GM18502 (cell line): ENCODE data around the gene IQSEC3.

Experiments used
- ATAC-seq: cut with Tn5 transposase; IDR thresholded peaks from one replicate; pipeline ENCODE4 v1.9.1; 2021; ENCODE audit warnings: mild to moderate bottlenecking; ENCODE audit not compliant: unreplicated experiment, poor library complexity

The IQSEC3 gene

GRCh38 chr12:189622-189962 is 123.0 kb downstream of the IQSEC3 start:
- ATAC-seq: no peak

DNA sequence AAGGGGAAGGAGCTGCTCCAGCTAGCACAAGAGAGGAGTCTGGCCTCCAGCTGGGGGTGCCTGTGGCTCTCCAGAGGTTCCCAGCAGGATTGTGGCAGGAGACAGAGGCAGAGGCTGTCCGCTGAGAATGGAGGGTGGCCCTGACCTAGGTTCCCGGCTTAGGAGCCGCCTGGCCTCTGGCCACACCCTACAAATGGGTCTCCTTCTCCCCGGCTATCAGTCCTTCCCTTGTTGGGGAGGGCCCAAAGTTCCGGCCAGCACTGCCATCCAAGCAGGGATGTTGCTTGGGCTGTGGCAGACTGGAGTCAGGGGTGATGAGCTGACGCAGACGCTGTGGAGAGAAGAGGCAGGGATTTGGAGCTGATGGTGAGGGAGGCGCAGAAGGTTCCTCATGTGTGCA is 124.3 kb downstream of the IQSEC3 start:
- no peak for ATAC-seq

GRCh38 chr12:191541-191940 is 125.0 kb downstream of the IQSEC3 start:
- no peak for ATAC-seq

DNA sequence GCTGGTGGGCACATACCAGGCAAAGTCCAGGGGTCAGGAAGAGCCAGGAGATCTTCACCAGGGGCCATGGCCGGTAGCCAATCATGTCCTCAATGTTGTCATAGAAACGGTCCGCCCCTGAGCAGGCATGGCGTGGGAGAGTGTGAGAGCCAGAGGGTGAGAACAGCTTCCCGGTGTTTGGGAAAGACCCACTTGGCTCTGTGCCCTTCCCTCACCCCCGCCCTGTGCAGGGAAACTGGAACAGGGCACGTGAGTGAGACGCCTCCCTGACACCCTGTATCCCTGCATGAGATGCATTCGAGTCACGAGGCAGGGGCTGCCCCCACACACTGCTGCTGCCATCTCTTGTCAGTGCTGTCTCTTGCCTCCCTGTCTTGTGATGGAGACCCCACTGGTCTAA is 126.7 kb downstream of the IQSEC3 start:
- ATAC-seq: no peak

- ATAC-seq: no peak
Measured at GRCh38 chr12:194276-194675, 127.7 kb downstream of the IQSEC3 start.

DNA sequence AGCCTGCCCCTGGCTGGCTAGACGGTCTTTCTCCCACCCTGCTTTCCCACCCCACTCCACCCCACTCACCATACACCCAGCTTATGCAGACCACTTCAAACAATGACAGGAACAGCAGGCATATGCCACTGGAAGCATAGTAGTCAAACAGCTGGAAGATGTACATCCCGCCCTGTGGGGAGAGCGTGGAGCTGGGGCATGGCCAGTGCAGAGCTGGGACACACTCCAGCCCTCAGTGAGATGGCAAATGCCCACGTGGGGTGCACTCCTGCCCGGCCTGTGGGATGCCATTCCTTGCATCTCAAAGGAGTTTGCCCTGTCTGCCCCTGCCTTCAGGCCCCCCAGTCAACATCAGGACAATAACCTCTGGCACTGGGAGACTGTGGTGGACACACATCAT is 128.6 kb downstream of the IQSEC3 start:
- ATAC-seq: no peak

DNA sequence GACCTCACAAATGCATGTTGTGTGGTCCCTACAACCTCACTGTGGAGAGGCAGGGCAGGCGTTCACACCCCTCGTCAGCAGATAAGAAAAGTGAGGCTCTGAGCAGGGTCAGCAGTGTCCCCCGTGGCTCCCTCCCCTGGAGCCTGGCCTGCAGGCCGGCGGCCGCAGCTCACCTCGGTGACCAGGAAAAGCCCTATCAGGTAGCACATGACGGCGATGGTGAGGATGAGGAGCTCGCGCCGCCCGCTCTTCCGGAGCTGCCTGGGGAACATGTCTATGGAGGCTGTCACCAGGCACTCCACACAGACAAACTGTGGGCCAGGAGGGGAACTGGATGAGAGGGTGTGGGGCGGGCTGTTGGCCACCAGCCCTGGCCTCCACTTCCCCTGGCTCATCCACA is 129.4 kb downstream of the IQSEC3 start:
- no peak for ATAC-seq

- no peak for ATAC-seq
Measured at GRCh38 chr12:196436-196835, 129.9 kb downstream of the IQSEC3 start.

DNA sequence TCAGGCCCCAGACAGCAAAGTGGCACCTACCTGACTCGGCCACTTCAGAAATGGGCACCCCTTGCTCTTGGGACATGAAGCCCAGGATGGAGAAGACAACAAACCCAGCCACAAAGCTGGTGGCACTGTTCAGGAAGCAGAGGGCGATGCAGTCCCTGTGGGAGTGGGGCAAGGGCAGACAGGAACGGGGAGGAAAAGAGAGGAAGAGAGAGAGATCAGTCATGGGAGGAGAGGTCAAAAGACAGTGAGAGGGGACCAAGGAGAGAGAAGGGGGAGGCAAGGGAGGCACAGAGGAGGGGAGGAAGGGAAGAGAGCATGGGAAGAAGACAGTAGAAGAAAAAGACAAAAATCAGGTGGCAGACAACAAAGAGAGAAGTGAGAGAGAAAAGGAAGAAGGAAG is 130.8 kb downstream of the IQSEC3 start:
- no peak for ATAC-seq

DNA sequence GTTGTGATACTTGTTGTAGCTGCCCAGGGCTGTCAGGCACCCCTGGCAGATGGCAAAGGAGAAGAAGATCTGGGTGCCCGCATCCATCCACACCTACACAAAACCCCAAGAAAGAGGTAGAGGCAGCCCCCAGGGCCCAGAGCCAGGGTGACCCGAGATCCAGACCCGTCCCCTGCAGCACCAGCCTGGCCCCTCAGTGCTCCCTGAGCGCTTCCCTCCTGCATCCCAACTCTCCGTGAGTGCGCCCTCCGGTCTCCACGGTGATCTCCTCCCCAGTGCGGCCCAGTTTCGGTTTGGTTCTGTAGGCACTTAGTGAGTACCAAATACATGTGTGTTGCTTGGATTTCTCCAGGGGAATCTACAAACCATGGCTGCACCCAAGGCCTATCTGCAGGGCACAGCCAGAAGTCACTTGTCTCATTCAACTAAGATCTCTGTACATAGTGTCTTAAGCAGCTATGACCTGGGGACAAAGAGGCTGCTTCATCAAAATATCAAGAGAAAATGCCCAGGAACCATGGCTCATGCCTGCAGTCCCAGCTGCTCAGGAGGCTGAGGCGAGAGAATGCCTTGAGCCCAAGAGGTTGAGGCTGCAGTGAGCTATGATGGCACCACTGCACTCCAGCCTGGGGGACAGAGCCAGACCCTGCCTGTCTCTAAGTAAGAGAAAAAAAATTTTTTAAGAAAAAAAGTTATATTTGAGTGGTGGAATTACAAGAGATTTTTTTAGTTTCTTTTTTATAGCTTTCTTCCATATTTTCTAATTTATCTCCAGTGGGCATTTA is 131.5 kb downstream of the IQSEC3 start:
- ATAC-seq: no peak

DNA sequence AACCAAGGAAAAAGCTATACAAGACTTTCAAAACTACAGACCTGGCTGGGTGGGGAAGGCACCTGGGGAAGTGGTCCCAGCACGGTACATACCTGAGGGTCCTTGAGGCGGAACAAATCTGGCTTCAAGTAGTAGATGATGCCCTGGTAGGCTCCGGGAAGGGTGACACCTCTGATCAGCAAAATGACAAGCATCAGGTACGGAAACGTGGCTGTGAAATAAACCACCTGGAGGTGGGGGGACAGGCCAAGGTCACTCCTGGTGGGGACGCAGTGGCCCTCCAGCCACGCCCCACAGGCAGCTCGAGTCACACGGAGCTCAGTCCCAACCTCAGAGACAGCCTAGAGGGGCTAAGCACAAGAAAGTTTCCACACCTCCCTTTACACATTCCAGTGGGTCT is 132.1 kb downstream of the IQSEC3 start:
- no peak for ATAC-seq

DNA sequence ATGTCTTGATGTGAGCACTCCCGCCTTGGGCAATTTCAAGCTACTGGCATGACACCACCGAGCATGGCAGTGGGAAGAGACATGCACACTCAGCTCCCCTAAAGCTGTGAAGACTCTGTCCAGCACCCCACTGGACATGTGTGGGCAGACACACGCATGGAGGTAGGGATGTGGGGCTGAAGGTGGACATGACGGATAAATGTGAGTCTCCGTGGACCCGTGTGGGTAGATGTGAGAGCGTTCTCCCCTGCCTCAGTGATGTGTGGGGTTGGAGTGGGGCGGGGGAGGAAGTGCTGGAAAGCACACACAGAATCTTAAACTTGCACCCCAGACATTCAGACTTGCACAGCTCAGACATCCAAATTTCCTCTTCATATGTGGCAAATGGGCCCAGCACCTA is 134.8 kb downstream of the IQSEC3 start:
- ATAC-seq: no peak

GRCh38 chr12:202081-202731 is 135.6 kb downstream of the IQSEC3 start:
- ATAC-seq: no peak

DNA sequence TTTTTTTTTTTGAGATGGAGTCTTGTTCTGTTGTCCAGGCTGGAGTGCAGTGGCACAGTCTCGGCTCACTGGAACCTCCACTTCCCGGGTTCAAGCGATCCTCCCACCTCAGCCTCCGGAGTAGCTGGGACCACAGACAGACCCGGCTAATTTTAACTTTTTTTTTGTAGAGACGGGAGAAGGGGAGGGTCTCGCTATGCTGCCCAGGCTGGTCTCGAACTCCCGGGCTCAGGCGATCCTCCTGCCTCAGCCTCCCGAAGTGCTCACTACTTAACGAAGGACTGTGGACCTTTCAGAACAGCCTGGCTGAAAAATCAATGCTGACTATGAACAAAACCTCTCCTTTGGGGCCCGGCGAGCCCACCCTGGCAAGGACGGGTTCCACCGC is 136.5 kb downstream of the IQSEC3 start:
- no peak for ATAC-seq

- ATAC-seq: no peak
Measured at GRCh38 chr12:203462-204260, 137.1 kb downstream of the IQSEC3 start.

GRCh38 chr12:204261-204678 is 137.7 kb downstream of the IQSEC3 start:
- ATAC-seq: no peak

DNA sequence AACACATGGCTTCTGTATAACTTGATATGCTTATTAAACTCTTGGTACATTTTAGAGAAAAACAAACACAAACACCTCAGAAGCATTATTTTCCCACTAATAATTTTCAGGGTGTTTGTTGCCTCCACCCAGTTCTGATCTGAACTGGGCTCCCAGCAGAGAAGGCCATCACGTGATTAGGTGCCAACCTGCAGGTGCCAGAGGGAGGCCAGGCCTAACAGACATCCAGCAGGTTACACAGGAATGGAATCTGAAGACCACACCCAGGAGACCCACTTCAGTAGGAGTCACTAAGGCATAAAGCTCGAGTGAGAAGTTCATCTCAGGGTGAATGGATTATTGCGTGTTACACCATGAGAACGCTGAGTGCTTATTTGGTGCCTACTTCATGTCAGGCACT is 138.5 kb downstream of the IQSEC3 start:
- no peak for ATAC-seq

DNA sequence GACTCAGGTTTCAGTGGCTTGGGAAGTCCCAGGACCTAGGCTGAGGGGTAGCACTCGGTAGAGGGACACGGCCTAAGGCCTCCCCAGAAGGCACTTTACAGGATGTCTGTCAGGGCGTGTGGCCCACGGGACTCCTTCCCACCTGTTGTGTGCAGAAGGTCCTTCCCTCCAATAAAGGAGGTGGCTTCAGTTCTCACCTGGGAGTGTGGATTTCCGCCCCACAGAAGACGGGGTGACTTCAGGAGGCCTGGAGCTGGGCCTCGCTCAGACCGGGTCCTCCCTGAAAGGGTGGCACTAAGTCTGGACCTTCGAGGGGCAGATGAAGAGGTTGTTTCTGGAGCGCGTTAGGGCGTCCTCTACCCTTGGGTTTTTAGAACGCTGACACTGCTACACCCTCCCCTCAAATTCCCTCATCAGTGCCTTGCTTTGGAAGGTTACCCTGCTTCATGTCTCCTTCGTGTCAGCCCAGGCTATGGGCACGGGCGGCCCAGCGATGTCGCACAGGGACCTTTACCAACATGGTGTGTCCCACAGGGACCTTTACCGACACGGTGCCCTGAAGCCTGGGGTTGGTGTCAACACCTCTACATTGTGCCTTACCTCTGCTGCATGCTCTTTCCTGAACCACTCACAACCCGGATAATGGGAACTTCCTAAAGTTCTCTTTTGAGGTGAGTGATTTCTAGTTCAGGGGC is 140.3 kb downstream of the IQSEC3 start:
- ATAC-seq: no peak

- ATAC-seq: no peak
Measured at GRCh38 chr12:207804-208203, 141.2 kb downstream of the IQSEC3 start.

DNA sequence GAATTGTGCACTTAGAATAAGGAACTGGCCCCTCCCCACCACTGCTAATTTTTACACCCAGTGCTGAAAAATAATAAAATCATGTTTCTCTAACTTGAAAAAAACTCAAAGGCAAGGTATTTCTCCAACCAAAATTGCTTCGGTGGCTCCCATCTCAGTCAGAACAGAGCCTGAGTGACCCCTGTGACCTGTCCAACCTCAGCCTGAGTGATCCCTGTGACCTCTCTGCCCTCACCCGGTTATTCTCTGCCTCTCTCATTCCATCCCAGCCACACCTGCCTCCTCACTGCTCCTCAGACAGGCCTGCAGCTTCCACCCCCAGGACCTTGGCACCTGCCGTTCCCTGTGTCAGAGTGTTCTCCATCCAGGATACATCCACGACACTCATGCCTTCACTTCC is 142.2 kb downstream of the IQSEC3 start:
- no peak for ATAC-seq

DNA sequence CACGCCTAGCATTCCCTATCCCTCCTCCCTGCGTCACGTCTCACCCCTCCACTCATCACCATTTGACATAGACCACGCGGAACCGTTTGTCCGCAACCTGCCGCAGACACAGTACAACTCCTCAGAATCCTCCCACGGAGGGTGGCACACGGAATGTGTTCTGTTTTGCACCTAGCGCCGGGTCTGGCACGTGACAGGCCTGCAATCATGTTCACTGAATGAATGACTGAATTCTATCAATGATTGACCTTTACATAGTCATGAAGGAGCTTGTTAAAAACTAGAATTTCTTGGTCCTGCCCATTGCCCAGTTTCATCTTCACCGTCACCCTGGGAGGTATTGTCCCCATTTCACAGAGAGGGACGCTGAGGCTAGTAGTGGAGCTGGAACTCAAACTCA is 142.7 kb downstream of the IQSEC3 start:
- ATAC-seq: no peak
